Astrocyte (in vitro differentiated cells and primary cell): ENCODE data around the gene SLC1A7. TPM values are rescaled to one million over a fixed set of nuclear protein-coding genes. Genes with fewer than 3 reads are reported as not detected.

ENCODE experiments used
- DNase-seq: peaks from one replicate; pipeline ENCODE4 v3.0.0-alpha.2; 2010; ENCODE audit warnings: low read depth
- FAIRE-seq: peaks from 2 replicates; lab custom pipeline; 2011; peaks lifted over from hg19 to GRCh38; lab: Jason Lieb, UNC
- H2AFZ ChIP-seq: 2 replicates; pipeline ENCODE4 v1.6.0; 2012; ENCODE audit warnings: low read depth, low read length, inconsistent platforms
- H3K27ac ChIP-seq: 2 replicates; pipeline ENCODE4 v1.5.1; 2011; ENCODE audit warnings: low read depth, low read length, inconsistent platforms
- H3K27me3 ChIP-seq: 2 replicates; pipeline ENCODE4 v1.6.0; 2011; ENCODE audit warnings: low read length, inconsistent platforms; ENCODE audit not compliant: insufficient read depth
- H3K36me3 ChIP-seq: 2 replicates; pipeline ENCODE4 v1.5.1; 2011; ENCODE audit warnings: low read length, inconsistent platforms; ENCODE audit not compliant: insufficient read depth
- H3K4me1 ChIP-seq: 2 replicates; pipeline ENCODE4 v1.5.1; 2011; ENCODE audit warnings: low read length, inconsistent platforms; ENCODE audit not compliant: insufficient read depth
- H3K4me2 ChIP-seq: 2 replicates; pipeline ENCODE4 v1.6.0; 2012; ENCODE audit warnings: low read length, inconsistent platforms
- H3K4me3 ChIP-seq: 2 replicates; pipeline ENCODE4 v1.5.1; 2011; ENCODE audit warnings: low read depth, mild to moderate bottlenecking, low read length, inconsistent platforms; ENCODE audit not compliant: insufficient read depth
- H3K79me2 ChIP-seq: 2 replicates; pipeline ENCODE4 v1.6.0; 2012; ENCODE audit warnings: mild to moderate bottlenecking, low read length, inconsistent platforms; ENCODE audit not compliant: insufficient read depth
- H3K9ac ChIP-seq: 2 replicates; pipeline ENCODE4 v1.6.0; 2012; ENCODE audit warnings: mild to moderate bottlenecking, low read length, inconsistent platforms
- H3K9me3 ChIP-seq: 2 replicates; pipeline ENCODE4 v1.5.1; 2012; ENCODE audit warnings: low read depth, mild to moderate bottlenecking, low read length, inconsistent platforms; ENCODE audit not compliant: insufficient read depth
- H4K20me1 ChIP-seq: 2 replicates; pipeline ENCODE4 v1.6.0; 2012; ENCODE audit warnings: low read length, inconsistent platforms; ENCODE audit not compliant: insufficient read depth
- H3K27ac Mint-ChIP-seq: one replicate; pipeline ENCODE4 v1.8.0; 2021; ENCODE audit warnings: mild to moderate bottlenecking, mixed read lengths; ENCODE audit not compliant: unreplicated experiment
- H3K27me3 Mint-ChIP-seq: one replicate; pipeline ENCODE4 v1.8.0; 2021; ENCODE audit warnings: low read depth, mixed read lengths; ENCODE audit not compliant: unreplicated experiment
- H3K36me3 Mint-ChIP-seq: one replicate; pipeline ENCODE4 v1.8.0; 2021; ENCODE audit warnings: low read depth, mixed read lengths; ENCODE audit not compliant: unreplicated experiment
- H3K4me1 Mint-ChIP-seq: one replicate; pipeline ENCODE4 v1.8.0; 2021; ENCODE audit warnings: low read depth, mixed read lengths; ENCODE audit not compliant: unreplicated experiment
- H3K4me3 Mint-ChIP-seq: one replicate; pipeline ENCODE4 v1.8.0; 2021; ENCODE audit warnings: mild to moderate bottlenecking, moderate library complexity, mixed read lengths; ENCODE audit not compliant: unreplicated experiment
- H3K9me3 Mint-ChIP-seq: one replicate; pipeline ENCODE4 v1.8.0; 2021; ENCODE audit warnings: mild to moderate bottlenecking, mixed read lengths; ENCODE audit not compliant: unreplicated experiment
- CTCF ChIP-seq: IDR thresholded peaks from 2 replicates; pipeline ENCODE4 v1.5.1; 2011; ENCODE audit warnings: low read depth, mild to moderate bottlenecking, inconsistent platforms, low read length, moderate library complexity; ENCODE audit not compliant: insufficient read depth
- EZH2 ChIP-seq: IDR thresholded peaks from 2 replicates; pipeline ENCODE4 v1.6.1; 2012; ENCODE audit warnings: mild to moderate bottlenecking, low read length, inconsistent platforms; ENCODE audit not compliant: insufficient read depth
- total RNA-seq: library from RNA; stranded (reverse); gene quantifications from 2 replicates; pipeline ENCODE4 v1.2.1, GENCODE V29; 2021

SLC1A7 gene
- total RNA-seq, 1 donor from 2014 or later = not detected

DNA sequence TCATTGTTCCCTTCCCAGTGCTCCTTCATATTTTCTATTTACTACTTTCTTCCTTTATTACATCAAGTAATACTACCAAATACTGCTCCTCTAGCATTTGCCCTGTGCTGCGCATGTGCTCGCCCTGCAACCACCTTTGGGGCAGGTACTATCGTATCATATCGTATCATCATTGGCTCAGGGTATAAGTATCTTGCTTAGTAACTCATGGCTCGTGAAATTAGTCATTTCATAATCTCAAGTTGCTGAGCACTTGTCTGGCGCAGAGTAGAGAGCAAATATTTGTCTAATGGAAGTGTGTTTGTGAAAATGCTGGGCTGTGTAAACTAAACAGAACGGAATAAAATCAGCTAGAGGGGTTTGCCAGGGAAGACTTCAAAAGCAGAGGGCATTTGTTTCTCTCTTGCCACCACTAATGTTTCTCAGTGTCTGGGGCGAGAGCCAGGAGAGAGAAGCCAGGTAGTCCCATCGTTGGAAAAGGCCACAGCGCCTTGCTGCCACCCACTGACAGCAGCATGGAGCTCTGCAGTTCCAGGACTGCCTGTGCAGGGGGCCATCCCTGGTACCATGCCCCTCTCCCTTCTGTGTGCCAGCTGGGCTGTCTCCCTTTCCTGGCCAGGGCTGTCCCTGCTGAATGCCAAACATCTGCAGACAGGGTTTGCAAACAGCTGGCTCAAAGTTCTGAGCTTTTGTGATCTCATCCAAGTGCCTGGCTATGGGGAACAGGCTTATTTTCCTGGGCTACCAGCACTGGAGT, 34.2 kb upstream of the SLC1A7 start:
- no peak overlapping the region for H3K4me3 ChIP-seq
- no peaks in the 10 kb centered on the region for H3K9me3 ChIP-seq
- Mint-ChIP-seq H3K27me3 (peaks cover 25% of the 10 kb centered on the region), H3K9me3 (no peaks in the 10 kb centered on the region), H3K36me3 (no peaks in the 10 kb centered on the region), H3K27ac (no peak overlapping the region), H3K4me1 (peaks cover 8% of the 10 kb centered on the region), H3K4me3 (no peak overlapping the region)
- H3K27me3 ChIP-seq = no peaks in the 10 kb centered on the region
- H3K9ac ChIP-seq = no peak overlapping the region
- H4K20me1 ChIP-seq = no peaks in the 10 kb centered on the region
- no peaks in the 10 kb centered on the region for H3K36me3 ChIP-seq
- TF ChIP-seq EZH2 (no peak), CTCF (no peak)
- DNase-seq (peak; percentile 47), FAIRE-seq (no peak)
- peaks cover 3% of the 10 kb centered on the region for H3K4me1 ChIP-seq
- H3K4me2 ChIP-seq = no peak overlapping the region
- H3K27ac ChIP-seq = no peak overlapping the region
- no peaks in the 10 kb centered on the region for H3K79me2 ChIP-seq
- peak overlapping the region; percentile 1 for H2AFZ ChIP-seq

- no peaks in the 10 kb centered on the region for H3K9me3 ChIP-seq
- peak overlapping the region; percentile 5 for H2AFZ ChIP-seq
- no peak overlapping the region for H3K4me3 ChIP-seq
- H3K36me3 ChIP-seq = no peaks in the 10 kb centered on the region
- DNase-seq = peak; percentile 77
- no peaks in the 10 kb centered on the region for H3K36me3 Mint-ChIP-seq
- H3K4me1 Mint-ChIP-seq = peaks cover 4% of the 10 kb centered on the region
- H3K27me3 Mint-ChIP-seq = peaks cover 27% of the 10 kb centered on the region
- no peaks in the 10 kb centered on the region for H3K27me3 ChIP-seq
- H3K79me2 ChIP-seq = no peaks in the 10 kb centered on the region
- H3K9me3 Mint-ChIP-seq = no peaks in the 10 kb centered on the region
- H3K27ac ChIP-seq = no peak overlapping the region
- H3K4me2 ChIP-seq = no peak overlapping the region
- no peak overlapping the region for H3K9ac ChIP-seq
- no peaks in the 10 kb centered on the region for H3K4me1 ChIP-seq
- TF ChIP-seq EZH2 = no peak
- TF ChIP-seq CTCF = no peak
- H3K27ac Mint-ChIP-seq = no peak overlapping the region
- no peaks in the 10 kb centered on the region for H4K20me1 ChIP-seq
- no peak for FAIRE-seq
- no peak overlapping the region for H3K4me3 Mint-ChIP-seq
Observed at GRCh38 chr1:53174971-53175913, 32.8 kb upstream of the SLC1A7 start.
